ENCODE results near the gene NFKBIZ. TPM values are rescaled to one million over a fixed set of nuclear protein-coding genes. Genes with fewer than 3 reads are reported as not detected.

Gene NFKBIZ
- total RNA-seq, 2 donors from 2014 or later: 25.7 to 38.3 TPM

- Histone ChIP-seq H3K36me3 (no peaks in the 10 kb centered on the region), H3K4me3 (no peak overlapping the region), H3K27me3 (replicated peaks; ENCODE audit: insufficient read depth) (no peaks in the 10 kb centered on the region), H3K27ac (no peak overlapping the region), H3K9me3 (no peaks in the 10 kb centered on the region), H3K4me1 (replicated peaks) (no peaks in the 10 kb centered on the region)
- TF ChIP-seq CTCF (IDR thresholded peaks at IDR 0.05) (no peak), POLR2AphosphoS5 (IDR thresholded peaks at IDR 0.05) (no peak), POLR2A (IDR thresholded peaks at IDR 0.05) (no peak)
- intact Hi-C loops (cut with DNase I): no loop called here
- WGBS: 71% methylated on average over 3 of the region's 3 CpGs
- DNase-seq (ENCODE audit: low spot score): no peak
Measured at GRCh38 chr3:101803939-101804338, 45.4 kb upstream of the NFKBIZ start.

DNA sequence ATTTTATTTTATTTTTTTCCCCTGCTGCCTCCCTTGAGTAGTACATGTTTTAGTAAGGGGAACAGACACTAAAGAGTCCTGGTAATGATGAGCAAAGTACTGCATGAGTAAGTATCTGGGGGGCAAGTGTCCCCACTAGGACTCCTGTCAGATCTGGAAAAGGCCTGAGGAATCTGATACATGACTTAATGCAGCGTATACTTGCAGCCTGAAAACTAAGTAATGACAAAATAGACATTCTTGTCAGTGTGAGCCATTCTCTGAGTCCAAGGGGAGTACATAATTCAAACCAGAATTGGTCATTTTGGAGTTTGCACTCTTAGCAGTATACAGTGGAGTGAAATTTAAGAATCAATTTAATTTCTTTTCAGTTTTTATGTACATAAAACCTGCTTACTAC, 42.8 kb upstream of the NFKBIZ start:
- no peak overlapping the region for H3K4me3 ChIP-seq
- intact Hi-C loops (cut with DNase I): no loop called here
- TF ChIP-seq POLR2AphosphoS5 (IDR thresholded peaks at IDR 0.05): no peak
- no peak for TF ChIP-seq POLR2A (IDR thresholded peaks at IDR 0.05)
- TF ChIP-seq CTCF (IDR thresholded peaks at IDR 0.05): no peak
- 94% methylated on average over 1 of the region's 1 CpG for WGBS
- no peaks in the 10 kb centered on the region for H3K9me3 ChIP-seq
- H3K27me3 ChIP-seq (replicated peaks; ENCODE audit: insufficient read depth): no peaks in the 10 kb centered on the region
- no peaks in the 10 kb centered on the region for H3K36me3 ChIP-seq
- H3K27ac ChIP-seq: no peak overlapping the region
- H3K4me1 ChIP-seq (replicated peaks): no peaks in the 10 kb centered on the region
- DNase-seq (ENCODE audit: low spot score): no peak

DNA sequence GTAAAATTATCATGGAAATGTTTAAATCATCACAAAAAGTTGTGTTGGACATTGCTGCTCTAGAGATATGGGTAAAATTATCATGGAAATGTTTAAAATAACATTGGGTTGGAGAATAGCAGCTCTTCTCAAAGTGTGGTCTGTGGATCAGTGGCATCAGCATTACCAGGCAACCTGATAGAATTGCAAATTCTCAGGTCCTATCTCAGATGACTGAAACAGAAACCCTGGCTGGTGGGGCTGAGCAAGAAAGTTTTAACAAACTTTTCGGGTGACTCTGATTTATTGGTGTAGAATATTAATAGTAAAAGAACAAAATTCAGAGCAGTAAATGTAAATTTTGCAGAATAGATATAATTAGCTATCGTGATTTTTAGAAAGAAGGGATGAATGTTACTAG, 41.4 kb upstream of the NFKBIZ start:
- no peak for TF ChIP-seq CTCF (IDR thresholded peaks at IDR 0.05)
- Histone ChIP-seq H3K9me3 (no peaks in the 10 kb centered on the region), H3K27me3 (replicated peaks; ENCODE audit: insufficient read depth) (no peaks in the 10 kb centered on the region), H3K27ac (no peak overlapping the region), H3K4me1 (replicated peaks) (no peaks in the 10 kb centered on the region), H3K36me3 (no peaks in the 10 kb centered on the region), H3K4me3 (no peak overlapping the region)
- DNase-seq (ENCODE audit: low spot score): no peak
- intact Hi-C loops (cut with DNase I): loop anchor here (2.0 kb wide), 1 partner anchor 417 kb away; no protein-coding TSS in a partner anchor
- WGBS: 92% methylated on average over 2 of the region's 2 CpGs

- Histone ChIP-seq H3K4me1 (replicated peaks) (no peaks in the 10 kb centered on the region), H3K4me3 (no peak overlapping the region), H3K9me3 (no peaks in the 10 kb centered on the region), H3K27me3 (replicated peaks; ENCODE audit: insufficient read depth) (no peaks in the 10 kb centered on the region), H3K36me3 (no peaks in the 10 kb centered on the region), H3K27ac (peak overlapping the region in 1 of 2 donors; percentile 13)
- peak; percentile 29 for DNase-seq (ENCODE audit: low spot score)
- intact Hi-C loops (cut with DNase I): loop anchor here (2.0 to 10.0 kb wide), 3 partner anchors 325 to 725 kb away; no protein-coding TSS in a partner anchor
- TF ChIP-seq POLR2A (IDR thresholded peaks at IDR 0.05) (no peak), POLR2AphosphoS5 (IDR thresholded peaks at IDR 0.05) (peak; percentile 21), CTCF (IDR thresholded peaks at IDR 0.05) (peak in 3 of 4 experiments; percentile 59 to 68 (median 66))
Measured at GRCh38 chr3:101809178-101810021, 39.9 kb upstream of the NFKBIZ start.

DNA sequence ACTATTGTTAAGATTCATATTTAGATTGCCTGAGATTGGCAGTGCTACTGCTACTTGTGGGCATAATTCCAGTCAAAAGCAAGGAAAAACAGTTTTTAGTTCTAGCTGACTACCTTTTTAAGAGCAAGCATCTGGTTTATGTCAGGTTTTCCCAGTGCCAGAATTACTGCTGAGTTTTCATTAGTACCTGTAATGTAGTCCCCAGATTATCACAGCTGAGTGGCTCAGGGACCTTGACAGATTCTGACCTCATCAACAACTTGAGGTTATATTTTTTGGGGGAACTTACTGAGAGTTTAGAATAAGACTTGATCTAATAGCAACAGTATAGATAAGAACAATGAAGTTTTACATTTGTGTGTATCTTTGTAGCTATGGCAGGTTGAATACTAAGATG, 39.3 kb upstream of the NFKBIZ start:
- TF ChIP-seq POLR2AphosphoS5 (IDR thresholded peaks at IDR 0.05) (no peak), CTCF (IDR thresholded peaks at IDR 0.05) (no peak), POLR2A (IDR thresholded peaks at IDR 0.05) (no peak)
- Histone ChIP-seq H3K9me3 (no peaks in the 10 kb centered on the region), H3K27me3 (replicated peaks; ENCODE audit: insufficient read depth) (no peaks in the 10 kb centered on the region), H3K36me3 (no peaks in the 10 kb centered on the region), H3K4me1 (replicated peaks) (no peaks in the 10 kb centered on the region), H3K27ac (no peak overlapping the region), H3K4me3 (no peak overlapping the region)
- DNase-seq (ENCODE audit: low spot score): no peak
- intact Hi-C loops (cut with DNase I): loop anchor here (10.0 kb wide), 2 partner anchors 325 to 725 kb away; no protein-coding TSS in a partner anchor

Measured in prostate gland (tissue), 2 donors.